ENCODE measurements around the gene CHRNA9.

- no peak for TF ChIP-seq CTCF (IDR thresholded peaks at IDR 0.05)
- TF ChIP-seq POLR2A (IDR thresholded peaks at IDR 0.05) = no peak
Observed at GRCh38 chr4:40330536-40330935, 4.6 kb upstream of the CHRNA9 start.

Data from adrenal gland (tissue), 5 donors.